ENCODE results near the gene XXYLT1.

DNA sequence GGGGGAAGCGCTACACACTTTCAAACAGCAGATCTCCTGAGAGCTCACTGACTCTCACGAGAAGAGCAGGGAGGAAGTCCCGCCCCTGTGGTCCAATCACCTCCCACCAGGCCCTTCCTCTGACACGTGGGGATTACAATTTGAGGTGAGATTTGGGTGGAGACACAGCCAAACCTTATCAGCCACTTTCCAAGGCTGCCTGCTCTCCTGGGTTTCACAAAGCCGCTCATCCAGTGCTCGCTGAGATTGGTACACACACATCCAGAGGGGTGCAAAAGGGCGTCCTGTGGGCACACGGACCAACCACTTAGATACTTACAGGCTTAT lies 23.1 kb downstream of the XXYLT1 start:
- TF ChIP-seq POLR2AphosphoS5 (IDR thresholded peaks at IDR 0.05) (no peak), POLR2A (IDR thresholded peaks at IDR 0.05) (no peak)
- TF ChIP-seq, protein P1, sequence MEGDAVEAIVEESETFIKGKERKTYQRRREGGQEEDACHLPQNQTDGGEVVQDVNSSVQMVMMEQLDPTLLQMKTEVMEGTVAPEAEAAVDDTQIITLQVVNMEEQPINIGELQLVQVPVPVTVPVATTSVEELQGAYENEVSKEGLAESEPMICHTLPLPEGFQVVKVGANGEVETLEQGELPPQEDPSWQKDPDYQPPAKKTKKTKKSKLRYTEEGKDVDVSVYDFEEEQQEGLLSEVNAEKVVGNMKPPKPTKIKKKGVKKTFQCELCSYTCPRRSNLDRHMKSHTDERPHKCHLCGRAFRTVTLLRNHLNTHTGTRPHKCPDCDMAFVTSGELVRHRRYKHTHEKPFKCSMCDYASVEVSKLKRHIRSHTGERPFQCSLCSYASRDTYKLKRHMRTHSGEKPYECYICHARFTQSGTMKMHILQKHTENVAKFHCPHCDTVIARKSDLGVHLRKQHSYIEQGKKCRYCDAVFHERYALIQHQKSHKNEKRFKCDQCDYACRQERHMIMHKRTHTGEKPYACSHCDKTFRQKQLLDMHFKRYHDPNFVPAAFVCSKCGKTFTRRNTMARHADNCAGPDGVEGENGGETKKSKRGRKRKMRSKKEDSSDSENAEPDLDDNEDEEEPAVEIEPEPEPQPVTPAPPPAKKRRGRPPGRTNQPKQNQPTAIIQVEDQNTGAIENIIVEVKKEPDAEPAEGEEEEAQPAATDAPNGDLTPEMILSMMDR (IDR thresholded peaks at IDR 0.05 in 8 of 11, conservative IDR thresholded peaks at IDR 0.05 in 3 of 11): no peak

Measured in spleen (tissue), 7 donors.